ENCODE data around the gene ECT2. TPM values are rescaled to one million over a fixed set of nuclear protein-coding genes. Genes with fewer than 3 reads are reported as not detected.
A peak's percentile ranks its signal among the peaks of the same experiment; 100 is the strongest.

Gene ECT2
- total and polyA plus RNA-seq, 2 of the 8 experiments (the other 6 are each of a cell fraction or from before 2014, with no cell fraction given), result 19.5 to 88.7 TPM

- Histone ChIP-seq H3K4me3 (ENCODE audit: extremely low read depth in 1 of 4, insufficient read depth in 2 of 4, low read depth in 3 of 4, low read length in 4 of 4) (peak overlapping the region; percentile 81 to 94 (median 90)), H3K56ac (replicated peaks; ENCODE audit: insufficient read length, low read depth, low read length) (no peak overlapping the region), H2AK5ac (ENCODE audit: low read depth, low read length) (no peak overlapping the region), H2BK15ac (ENCODE audit: low read length) (no peak overlapping the region), H3K9me3 (ENCODE audit: insufficient read depth in 2 of 2, low read depth in 1 of 2, low read length in 1 of 2) (no peaks in the 10 kb centered on the region), H3K14ac (ENCODE audit: insufficient read length) (no peak overlapping the region), H4K20me1 (replicated peaks in 1 of 2; ENCODE audit: control insufficient read depth in 1 of 2, insufficient read depth in 2 of 2, low read length in 2 of 2) (peaks cover 0 to 2% of the 10 kb centered on the region in 2 experiments), H2AFZ (ENCODE audit: low read length) (no peak overlapping the region; the same call in 1 of the 2 replicates), H3K27me3 (replicated peaks in 1 of 4; ENCODE audit: control insufficient read depth in 3 of 4, extremely low read depth in 1 of 4, insufficient read depth in 3 of 4, low read length in 3 of 4) (no peaks in the 10 kb centered on the region), H3K4ac (replicated peaks; ENCODE audit: insufficient read length, low read depth, low read length) (no peak overlapping the region), H3K79me2 (ENCODE audit: control insufficient read depth in 1 of 2, insufficient read depth in 2 of 2, low read length in 2 of 2) (peaks cover 23 to 54% of the 10 kb centered on the region in 2 experiments), H4K91ac (replicated peaks; ENCODE audit: insufficient read length, low read length) (no peak overlapping the region), H3K23me2 (ENCODE audit: low read depth, low read length) (no peaks in the 10 kb centered on the region), H3K36me3 (ENCODE audit: control insufficient read depth in 2 of 4, insufficient read depth in 4 of 4, low read length in 3 of 4) (peaks cover 0 to 28% (median 9%) of the 10 kb centered on the region in 4 experiments; a peak in 5 of 8 replicates), H3K27ac (ENCODE audit: low read depth, low read length) (peak overlapping the region; percentile 89), H3K18ac (ENCODE audit: extremely low read depth, low read length) (peak overlapping the region; percentile 92; the same call in 1 of the 2 replicates), H4K8ac (ENCODE audit: extremely low read depth, insufficient read depth, low read length) (peak overlapping the region; percentile 91; the same call in 1 of the 2 replicates), H3K79me1 (ENCODE audit: low read depth, low read length) (peaks cover 5% of the 10 kb centered on the region; the same call in 1 of the 2 replicates), H2BK5ac (ENCODE audit: low read depth, low read length) (peak overlapping the region; percentile 87), H2BK12ac (ENCODE audit: low read depth, low read length) (no peak overlapping the region), H3K23ac (ENCODE audit: insufficient read length) (no peak overlapping the region), H3K4me2 (ENCODE audit: insufficient read depth in 1 of 2, low read depth in 2 of 2, low read length in 2 of 2) (peak overlapping the region; percentile 30 to 66), H4K5ac (ENCODE audit: insufficient read length, low read depth, low read length) (peak overlapping the region; percentile 31), H3K4me1 (replicated peaks in 1 of 4; ENCODE audit: control insufficient read depth in 3 of 4, insufficient read depth in 4 of 4, low read length in 3 of 4) (no peaks in the 10 kb centered on the region; a peak in 1 of 7 replicates), H3K9ac (replicated peaks in 1 of 4; ENCODE audit: extremely low read depth in 1 of 4, low read depth in 3 of 4, low read length in 3 of 4) (peak overlapping the region; percentile 87 to 92 (median 90)), H2BK120ac (replicated peaks; ENCODE audit: low read depth, low read length) (no peak overlapping the region), H2BK20ac (ENCODE audit: low read length) (no peak overlapping the region)
- CTCF ChIA-PET (ENCODE audit: partially characterized antibody), result interaction anchor here (2.3 to 5.0 kb wide), 3 partner anchors 65 to 78 kb away, joined by 6 to 34 read pairs (median 11); no protein-coding TSS in a partner anchor
- POLR2A ChIA-PET (ENCODE audit: partially characterized antibody), result interaction anchor here (0.8 to 2.4 kb wide), 15 partner anchors 7 to 709 kb away, joined by 3 to 11 read pairs (median 4); partner anchors contain the start of gene NCEH1
- 2% methylated on average over 14 of the region's 14 CpGs; no CpG with 5 or more reads in 1 of the 2 experiments for WGBS, 2 experiments (ENCODE audit: extremely low coverage in 1 of 2, insufficient coverage in 1 of 2, insufficient read length in 1 of 2, insufficient replicate concordance in 2 of 2, low coverage in 1 of 2, low lambda C conversion rate in 2 of 2, missing lambda C conversion rate in 1 of 2)
- DNase-seq (ENCODE audit: low read depth in 1 of 2, low spot score in 2 of 2) (no peak), FAIRE-seq (no peak)
- TF ChIP-seq MAX (IDR thresholded peaks at IDR 0.05) (no peak), CBX8 (IDR thresholded peaks at IDR 0.05; ENCODE audit: borderline replicate concordance, low read depth, low read length) (no peak), SP1 (IDR thresholded peaks at IDR 0.05; ENCODE audit: low read depth, low read length) (no peak), TBP (IDR thresholded peaks at IDR 0.05; ENCODE audit: low read depth, low read length) (no peak), MAFK (IDR thresholded peaks at IDR 0.05; ENCODE audit: low read depth, low read length) (no peak), ASH2L (IDR thresholded peaks at IDR 0.05; ENCODE audit: low read length) (peak; percentile 71)
Measured at GRCh38 chr3:172751175-172751704, 714 bp downstream of the ECT2 start.
